HCT116 (cell line): ENCODE measurements around the gene DLG4. TPM values are rescaled to one million over a fixed set of nuclear protein-coding genes. Genes with fewer than 3 reads are reported as not detected.

Experiments used
- ATAC-seq: fragments of 200-7000 bp; cut with Tn5 transposase; 2 replicates; pipeline ENCODE4 v1.9.1; 2020; ENCODE audit warnings: mild to moderate bottlenecking, moderate library complexity
- BruUV-seq: library from RNA; stranded (reverse); fragments of 400-500 nt; replicated peaks from 2 replicates; lab custom pipeline; 2021; lab: Mats Ljungman, UMichigan
- CTCF ChIA-PET: fragments of 300-600 bp; sonication (Branson Sonifier 250); formaldehyde crosslinking; loops from one replicate; lab custom pipeline; 2021; ENCODE audit warnings: antibody characterized with exemption; lab: Charles Lee
- POLR2A ChIA-PET: fragments of 300-600, 350-600 bp; sonication (Branson Sonifier 250); formaldehyde crosslinking; loops from one replicate; lab custom pipeline; 2021; ENCODE audit warnings: antibody characterized with exemption; lab: Charles Lee
- RAD21 ChIA-PET, 2 experiments: fragments of 300-600 bp; sonication (Branson Sonifier 250); formaldehyde crosslinking; loops; one replicate each; lab custom pipeline; 2023; ENCODE audit warnings: low total read pairs in 2 of 2; ENCODE audit not compliant: uncharacterized antibody in 2 of 2, unreplicated experiment in 2 of 2, low non-redundant PET in 1 of 2; lab: Charles Lee
- DNase-seq: peaks from one replicate; pipeline ENCODE4 v3.0.0-alpha.2; 2010; ENCODE audit warnings: low read depth, low spot score
- H2AFZ ChIP-seq: fragments of 200-600 bp; shearing (Covaris generic), sonication (generic); 2 replicates; pipeline ENCODE4 v1.6.1; 2017; ENCODE audit warnings: low read depth, mixed run types, mixed read lengths, antibody characterized with exemption, low read length; ENCODE audit not compliant: poor library complexity, severe bottlenecking
- H3K27ac ChIP-seq: 2 replicates; pipeline ENCODE4 v1.5.1; 2012; ENCODE audit warnings: low read depth, low read length
- H3K27me3 ChIP-seq: fragments of 200-600 bp; sonication (generic); 2 replicates; pipeline ENCODE4 v1.6.1; 2016; ENCODE audit warnings: mixed run types, low read length, mixed read lengths; ENCODE audit not compliant: insufficient read depth
- H3K36me3 ChIP-seq, 2 experiments: fragments of 200-500 bp in 1 of 2; fragments of 200-600 bp in 1 of 2; sonication (Bioruptor generic) in 1 of 2; sonication (generic) in 1 of 2; 2 replicates each; pipeline versions ENCODE4 v1.5.1 to v1.6.1; 2014 to 2016; ENCODE audit warnings: low read length in 2 of 2, inconsistent platforms in 1 of 2, mixed read lengths in 1 of 2, mixed run types in 1 of 2; ENCODE audit not compliant: insufficient read depth in 2 of 2, control insufficient read depth in 1 of 2
- H3K4me1 ChIP-seq, 2 experiments: fragments of 200-600 bp in 1 of 2; sonication (generic) in 1 of 2; 2 replicates each; pipeline versions ENCODE4 v1.5.1 to v1.6.1; 2012 to 2017; ENCODE audit warnings: low read length in 2 of 2, inconsistent platforms in 1 of 2, mild to moderate bottlenecking in 1 of 2, mixed read lengths in 1 of 2, mixed run types in 1 of 2, moderate library complexity in 1 of 2; ENCODE audit not compliant: insufficient read depth in 2 of 2, control insufficient read depth in 1 of 2
- H3K4me2 ChIP-seq: fragments of 200-600 bp; sonication (generic); 2 replicates; pipeline ENCODE4 v1.6.1; 2017; ENCODE audit warnings: mixed run types, low read length, mixed read lengths
- H3K4me3 ChIP-seq, 2 experiments: fragments of 200-600 bp in 1 of 2; sonication (generic) in 1 of 2; replicated peaks in 1 of 2; 2 replicates each; pipeline ENCODE4 v1.5.1; 2011 to 2016; ENCODE audit warnings: low read length in 2 of 2, control low read depth in 1 of 2, low read depth in 1 of 2, mild to moderate bottlenecking in 1 of 2, mixed read lengths in 1 of 2, mixed run types in 1 of 2
- H3K79me2 ChIP-seq: fragments of 200-600 bp; sonication (generic); 2 replicates; pipeline ENCODE4 v1.6.1; 2017; ENCODE audit warnings: mild to moderate bottlenecking, mixed run types, low read length, moderate library complexity, mixed read lengths; ENCODE audit not compliant: insufficient read depth
- H3K9ac ChIP-seq: fragments of 200-600 bp; sonication (generic); 2 replicates; pipeline ENCODE4 v1.6.1; 2016; ENCODE audit warnings: low read length, mixed read lengths
- H3K9me2 ChIP-seq: fragments of 200-600 bp; sonication (generic), shearing (Covaris generic); 2 replicates; pipeline ENCODE4 v1.6.1; 2017; ENCODE audit warnings: mixed run types, mild to moderate bottlenecking, moderate library complexity; ENCODE audit not compliant: insufficient read depth
- H3K9me3 ChIP-seq, 2 experiments: fragments of 200-500 bp in 1 of 2; fragments of 200-600 bp in 1 of 2; sonication (Bioruptor generic) in 1 of 2; sonication (generic) in 1 of 2; 2 replicates each; pipeline ENCODE4 v1.6.1; 2014 to 2017; ENCODE audit warnings: low read length in 2 of 2, mixed read lengths in 2 of 2, inconsistent platforms in 1 of 2, low read depth in 1 of 2, mild to moderate bottlenecking in 1 of 2, mixed run types in 1 of 2, moderate library complexity in 1 of 2; ENCODE audit not compliant: control insufficient read depth in 1 of 2, insufficient read depth in 1 of 2
- H4K20me1 ChIP-seq: fragments of 200-600 bp; sonication (generic), shearing (Covaris generic); 2 replicates; pipeline ENCODE4 v1.6.1; 2017; ENCODE audit warnings: mixed run types, mild to moderate bottlenecking, moderate library complexity; ENCODE audit not compliant: insufficient read depth
- ATF3 ChIP-seq: IDR thresholded peaks from 2 replicates; pipeline ENCODE4 v1.6.1; 2012
- CEBPB ChIP-seq: IDR thresholded peaks from 2 replicates; pipeline ENCODE4 v1.6.1; 2012; ENCODE audit warnings: low read depth
- CTCF ChIP-seq, 3 experiments: fragments of 200-600 bp in 1 of 3; sonication (generic) in 1 of 3; IDR thresholded peaks in 2 of 3; conservative IDR thresholded peaks in 1 of 3; 2 replicates each; pipeline ENCODE4 v1.5.1; 2012 to 2017; ENCODE audit warnings: low read depth in 2 of 3, low read length in 2 of 3, antibody characterized with exemption in 1 of 3, borderline replicate concordance in 1 of 3, control low read depth in 1 of 3, mild to moderate bottlenecking in 1 of 3, mixed read lengths in 1 of 3, mixed run types in 1 of 3, moderate library complexity in 1 of 3; ENCODE audit not compliant: insufficient read depth in 1 of 3
- EGR1 ChIP-seq: IDR thresholded peaks from 2 replicates; pipeline ENCODE4 v1.6.1; 2012; ENCODE audit warnings: low read depth
- ELF1 ChIP-seq: IDR thresholded peaks from 2 replicates; pipeline ENCODE4 v1.6.1; 2012; ENCODE audit warnings: low read depth, borderline replicate concordance
- EZH2 ChIP-seq: fragments of 200-600 bp; sonication (generic); IDR thresholded peaks from 2 replicates; pipeline ENCODE4 v1.6.1; 2017; ENCODE audit warnings: antibody characterized with exemption, mixed run types
- EZH2phosphoT487 ChIP-seq: fragments of 200-600 bp; IDR thresholded peaks from 2 replicates; pipeline ENCODE4 v1.6.1; 2018; ENCODE audit warnings: antibody characterized with exemption, borderline replicate concordance
- FOSL1 ChIP-seq: IDR thresholded peaks from 2 replicates; pipeline ENCODE4 v1.6.1; 2012; ENCODE audit warnings: low read depth
- JUND ChIP-seq: IDR thresholded peaks from 2 replicates; pipeline ENCODE4 v1.6.1; 2012
- RAD21 ChIP-seq: IDR thresholded peaks from 2 replicates; pipeline ENCODE4 v1.6.1; 2012; ENCODE audit warnings: low read depth, mild to moderate bottlenecking
- REST ChIP-seq: IDR thresholded peaks from 2 replicates; pipeline ENCODE4 v1.6.1; 2012; ENCODE audit warnings: low read depth
- SIN3A ChIP-seq: IDR thresholded peaks from 2 replicates; pipeline ENCODE4 v1.6.1; 2012; ENCODE audit warnings: low read depth
- TCF7L2 ChIP-seq: IDR thresholded peaks from 2 replicates; pipeline ENCODE4 v1.7.0; 2011; ENCODE audit warnings: borderline replicate concordance, inconsistent platforms; ENCODE audit not compliant: insufficient read depth, insufficient read length; ENCODE audit errors: extremely low read depth
- intact Hi-C: fragments of 100-400 bp; cut with micrococcal nuclease; formaldehyde crosslinking; loops from 2 replicates; pipeline ENCODE4 v1.10.0; 2022
- total RNA-seq: library from RNA; stranded (reverse); gene quantifications from one replicate; pipeline ENCODE4 v1.2.1, GENCODE V29; 2021; ENCODE audit not compliant: unreplicated experiment

DLG4 gene
- total RNA-seq, 1 experiment from 2014 or later: 15.0 TPM

- no peaks in the 10 kb centered on the region for H3K79me2 ChIP-seq
- no peak for TF ChIP-seq EZH2phosphoT487
- no peak for TF ChIP-seq CEBPB
- no peak for TF ChIP-seq FOSL1
- no peak for TF ChIP-seq ATF3
- peak; percentile 64 for TF ChIP-seq EGR1
- TF ChIP-seq SIN3A: no peak
- TF ChIP-seq CTCF (IDR thresholded peaks at IDR 0.05 in 2 of 3, conservative IDR thresholded peaks at IDR 0.05 in 1 of 3; ENCODE audit: borderline replicate concordance in 1 of 3, insufficient read depth in 1 of 3, low read depth in 2 of 3, low read length in 2 of 3): no peak
- no peak for TF ChIP-seq REST
- TF ChIP-seq TCF7L2: peak; percentile 17
- no peak for TF ChIP-seq RAD21
- no peak for TF ChIP-seq EZH2
- TF ChIP-seq JUND: no peak
- no peak for TF ChIP-seq ELF1
- peak overlapping the region; percentile 85 for H2AFZ ChIP-seq
- no peaks in the 10 kb centered on the region for H3K27me3 ChIP-seq
- ATAC-seq (peak; percentile 58), DNase-seq (no peak)
- peak overlapping the region; percentile 59 for H3K9ac ChIP-seq
- H3K36me3 ChIP-seq: no peaks in the 10 kb centered on the region
- ChIA-PET POLR2A (no interaction called here), CTCF (interaction anchor here (0.9 to 3.2 kb wide), 13 partner anchors 8 to 157 kb away, joined by 3 to 27 read pairs (median 4); partner anchors contain the start of gene SLC16A13), RAD21 (interaction anchor here (0.6 to 1.9 kb wide), 4 partner anchors 60 to 132 kb away, joined by 3 to 11 read pairs (median 4); no protein-coding TSS in a partner anchor)
- no peaks in the 10 kb centered on the region for H4K20me1 ChIP-seq
- H3K9me2 ChIP-seq: no peaks in the 10 kb centered on the region
- peak overlapping the region; percentile 43 to 58 for H3K4me3 ChIP-seq
- H3K4me1 ChIP-seq: peaks cover 7 to 15% of the 10 kb centered on the region in 2 experiments
- H3K4me2 ChIP-seq: peak overlapping the region; percentile 86
- intact Hi-C loops: loop anchor here (1.0 kb wide), 1 partner anchor 126 kb away; no protein-coding TSS in a partner anchor
- no peak overlapping the region; the same call in 1 of the 2 replicates for H3K27ac ChIP-seq
- H3K9me3 ChIP-seq: peaks cover 0 to 7% of the 10 kb centered on the region in 2 experiments; a peak in 1 of 4 replicates
- no TSS peak for BruUV-seq
Observed at GRCh38 chr17:7177954-7178477, 41.6 kb downstream of the DLG4 start.
